H1 (cell line): ENCODE measurements around the gene OTOF. TPM values are rescaled to one million over a fixed set of nuclear protein-coding genes. Genes with fewer than 3 reads are reported as not detected.

ENCODE experiments used
- CTCF ChIA-PET: fragments of 300-600 bp; sonication (Branson Sonifier 250); formaldehyde crosslinking; loops from one replicate; lab custom pipeline; 2021; ENCODE audit not compliant: partially characterized antibody; lab: Charles Lee
- POLR2A ChIA-PET: fragments of 300-600 bp; sonication (Branson Sonifier 250); formaldehyde crosslinking; loops from one replicate; lab custom pipeline; 2021; ENCODE audit warnings: inconsistent platforms; ENCODE audit not compliant: partially characterized antibody; lab: Charles Lee
- DNase-seq, 2 experiments: peaks; one replicate each; pipeline versions ENCODE4 v3.0.0 to v3.0.0-alpha.2; 2010 to 2022; ENCODE audit warnings: low spot score in 2 of 2, low read depth in 1 of 2, mixed read lengths in 1 of 2
- FAIRE-seq: peaks from 2 replicates; lab custom pipeline; 2011; peaks lifted over from hg19 to GRCh38; lab: Jason Lieb, UNC
- H2AFZ ChIP-seq: 2 replicates; pipeline ENCODE4 v1.8.1; 2012; ENCODE audit warnings: low read length, inconsistent platforms
- H2AK5ac ChIP-seq: 2 replicates; pipeline ENCODE4 v1.6.1; 2013; ENCODE audit warnings: low read depth, low read length
- H2BK120ac ChIP-seq: replicated peaks from 2 replicates; pipeline ENCODE3; 2013; ENCODE audit warnings: low read depth, low read length, inconsistent platforms
- H2BK12ac ChIP-seq: 2 replicates; pipeline ENCODE4 v1.6.1; 2013; ENCODE audit warnings: low read depth, low read length
- H2BK15ac ChIP-seq: 2 replicates; pipeline ENCODE4 v1.6.1; 2013; ENCODE audit warnings: low read length
- H2BK20ac ChIP-seq: 2 replicates; pipeline ENCODE4 v1.6.1; 2013; ENCODE audit warnings: low read length
- H2BK5ac ChIP-seq: 2 replicates; pipeline ENCODE4 v1.6.1; 2013; ENCODE audit warnings: low read depth, low read length
- H3K14ac ChIP-seq: 2 replicates; pipeline ENCODE4 v1.6.1; 2013; ENCODE audit warnings: inconsistent platforms; ENCODE audit not compliant: insufficient read length
- H3K18ac ChIP-seq: 2 replicates; pipeline ENCODE4 v1.6.1; 2013; ENCODE audit warnings: low read length; ENCODE audit errors: extremely low read depth
- H3K23ac ChIP-seq: 2 replicates; pipeline ENCODE4 v1.6.1; 2013; ENCODE audit warnings: inconsistent platforms; ENCODE audit not compliant: insufficient read length
- H3K23me2 ChIP-seq: 2 replicates; pipeline ENCODE4 v1.6.1; 2013; ENCODE audit warnings: low read depth, low read length
- H3K27ac ChIP-seq: 2 replicates; pipeline ENCODE4 v1.6.1; 2011; ENCODE audit warnings: low read depth, low read length, inconsistent platforms
- H3K27me3 ChIP-seq, 4 experiments: replicated peaks in 1 of 4; 1 replicate in 1 of 4; 2 replicates in 3 of 4; pipeline versions ENCODE4 v1.6.1 to v1.8.1; 2011 to 2013; ENCODE audit warnings: low read length in 3 of 4, mild to moderate bottlenecking in 3 of 4, inconsistent platforms in 2 of 4, mixed read lengths in 2 of 4, moderate library complexity in 1 of 4; ENCODE audit not compliant: control insufficient read depth in 3 of 4, insufficient read depth in 3 of 4; ENCODE audit errors: extremely low read depth in 1 of 4
- H3K36me3 ChIP-seq, 4 experiments: 2 replicates each; pipeline versions ENCODE4 v1.6.1 to v1.8.1; 2011 to 2013; ENCODE audit warnings: mild to moderate bottlenecking in 4 of 4, low read length in 3 of 4, moderate library complexity in 2 of 4, control low read depth in 1 of 4, inconsistent platforms in 1 of 4; ENCODE audit not compliant: insufficient read depth in 4 of 4, control insufficient read depth in 2 of 4
- H3K4ac ChIP-seq: replicated peaks from 2 replicates; pipeline ENCODE3; 2013; ENCODE audit warnings: low read length, low read depth, mixed read lengths, inconsistent platforms; ENCODE audit not compliant: insufficient read length
- H3K4me1 ChIP-seq, 4 experiments: replicated peaks in 1 of 4; 1 replicate in 1 of 4; 2 replicates in 3 of 4; pipeline versions ENCODE4 v1.6.1 to v1.8.1; 2011 to 2013; ENCODE audit warnings: low read length in 3 of 4, inconsistent platforms in 2 of 4, mixed read lengths in 1 of 4; ENCODE audit not compliant: insufficient read depth in 4 of 4, control insufficient read depth in 3 of 4
- H3K4me2 ChIP-seq, 2 experiments: 2 replicates each; pipeline versions ENCODE4 v1.6.1 to v1.8.1; 2011 to 2013; ENCODE audit warnings: low read depth in 2 of 2, low read length in 2 of 2, control low read depth in 1 of 2, inconsistent platforms in 1 of 2, mild to moderate bottlenecking in 1 of 2; ENCODE audit not compliant: insufficient read depth in 1 of 2
- H3K4me3 ChIP-seq, 4 experiments: fragments of 200-600, 300-600 bp in 1 of 4; sonication (generic), shearing (Covaris generic), sonication (Bioruptor Twin) in 1 of 4; 2 replicates each; pipeline versions ENCODE4 v1.5.1 to v1.8.1; 2011 to 2016; ENCODE audit warnings: low read length in 4 of 4, low read depth in 3 of 4, control low read depth in 2 of 4, inconsistent platforms in 2 of 4, mild to moderate bottlenecking in 2 of 4, mixed read lengths in 1 of 4, moderate library complexity in 1 of 4; ENCODE audit not compliant: insufficient read depth in 2 of 4; ENCODE audit errors: extremely low read depth in 1 of 4
- H3K56ac ChIP-seq: replicated peaks from 2 replicates; pipeline ENCODE3; 2013; ENCODE audit warnings: low read depth, mild to moderate bottlenecking, mixed read lengths, low read length, inconsistent platforms; ENCODE audit not compliant: insufficient read length
- H3K79me1 ChIP-seq: 2 replicates; pipeline ENCODE4 v1.6.1; 2013; ENCODE audit warnings: low read depth, low read length, control low read depth
- H3K79me2 ChIP-seq, 2 experiments: 2 replicates each; pipeline versions ENCODE4 v1.6.1 to v1.8.1; 2012 to 2013; ENCODE audit warnings: low read length in 2 of 2, mild to moderate bottlenecking in 2 of 2, inconsistent platforms in 1 of 2; ENCODE audit not compliant: insufficient read depth in 2 of 2, control insufficient read depth in 1 of 2
- H3K9ac ChIP-seq, 4 experiments: replicated peaks in 1 of 4; 1 replicate in 1 of 4; 2 replicates in 3 of 4; pipeline versions ENCODE4 v1.6.1 to v1.8.1; 2011 to 2013; ENCODE audit warnings: low read depth in 3 of 4, low read length in 3 of 4, control low read depth in 2 of 4, mild to moderate bottlenecking in 2 of 4, moderate library complexity in 2 of 4, inconsistent platforms in 1 of 4; ENCODE audit errors: extremely low read depth in 1 of 4
- H3K9me3 ChIP-seq, 2 experiments: 2 replicates each; pipeline versions ENCODE4 v1.6.1 to v1.8.1; 2012 to 2013; ENCODE audit warnings: mild to moderate bottlenecking in 2 of 2, moderate library complexity in 2 of 2, control low read depth in 1 of 2, inconsistent platforms in 1 of 2, low read depth in 1 of 2, low read length in 1 of 2, mixed read lengths in 1 of 2; ENCODE audit not compliant: insufficient read depth in 2 of 2
- H4K20me1 ChIP-seq, 2 experiments: replicated peaks in 1 of 2; 2 replicates each; pipeline versions ENCODE3 to v1.8.1; 2011 to 2013; ENCODE audit warnings: inconsistent platforms in 2 of 2, low read length in 2 of 2, mild to moderate bottlenecking in 1 of 2; ENCODE audit not compliant: insufficient read depth in 2 of 2, control insufficient read depth in 1 of 2
- H4K5ac ChIP-seq: 2 replicates; pipeline ENCODE4 v1.6.1; 2013; ENCODE audit warnings: low read length, low read depth, mixed read lengths, inconsistent platforms; ENCODE audit not compliant: insufficient read length
- H4K8ac ChIP-seq: 2 replicates; pipeline ENCODE4 v1.8.0; 2013; ENCODE audit warnings: mild to moderate bottlenecking, moderate library complexity, low read length, inconsistent platforms; ENCODE audit not compliant: insufficient read depth; ENCODE audit errors: extremely low read depth
- H4K91ac ChIP-seq: replicated peaks from 2 replicates; pipeline ENCODE3; 2013; ENCODE audit warnings: low read length, mixed read lengths, inconsistent platforms; ENCODE audit not compliant: insufficient read length
- BCL11A ChIP-seq, 2 experiments: IDR thresholded peaks; one replicate each; pipeline ENCODE4 v1.6.1; 2011; ENCODE audit warnings: low read depth in 2 of 2, low read length in 2 of 2, mild to moderate bottlenecking in 2 of 2
- CEBPB ChIP-seq: IDR thresholded peaks from 2 replicates; pipeline ENCODE4 v1.6.1; 2012; ENCODE audit warnings: low read depth, low read length
- CREB1 ChIP-seq: IDR thresholded peaks from 2 replicates; pipeline ENCODE4 v1.6.1; 2012; ENCODE audit warnings: inconsistent platforms
- CTBP2 ChIP-seq: IDR thresholded peaks from 2 replicates; pipeline ENCODE4 v1.7.0; 2011; ENCODE audit warnings: borderline replicate concordance, mild to moderate bottlenecking, moderate library complexity, mixed read lengths, low read length; ENCODE audit not compliant: insufficient read depth, insufficient read length
- HDAC6 ChIP-seq: IDR thresholded peaks from one replicate; pipeline ENCODE4 v1.7.1; 2012; ENCODE audit warnings: low read depth, mild to moderate bottlenecking, inconsistent platforms, low read length, moderate library complexity
- KDM4A ChIP-seq: IDR thresholded peaks from one replicate; pipeline ENCODE4 v1.7.1; 2012; ENCODE audit warnings: low read depth, mild to moderate bottlenecking, moderate library complexity, low read length, inconsistent platforms; ENCODE audit not compliant: severe bottlenecking
- NANOG ChIP-seq: IDR thresholded peaks from 2 replicates; pipeline ENCODE4 v1.6.1; 2011; ENCODE audit warnings: low read length, low read depth, mild to moderate bottlenecking, inconsistent platforms; ENCODE audit not compliant: insufficient read depth, poor library complexity, severe bottlenecking
- POLR2AphosphoS5 ChIP-seq: IDR thresholded peaks from 2 replicates; pipeline ENCODE4 v1.6.1; 2011; ENCODE audit warnings: low read depth, low read length
- RXRA ChIP-seq: IDR thresholded peaks from 2 replicates; pipeline ENCODE4 v1.6.1; 2011; ENCODE audit warnings: low read depth, mild to moderate bottlenecking, low read length, moderate library complexity; ENCODE audit not compliant: insufficient read depth
- SRF ChIP-seq: IDR thresholded peaks from 2 replicates; pipeline ENCODE4 v1.6.1; 2011; ENCODE audit warnings: mild to moderate bottlenecking, low read depth, low read length, moderate library complexity
- TAF1 ChIP-seq: IDR thresholded peaks from 2 replicates; pipeline ENCODE4 v1.6.1; 2011; ENCODE audit warnings: mild to moderate bottlenecking, low read depth, low read length
- WGBS, 2 experiments: shearing (Covaris generic) in 1 of 2; methylation state at CpG; one replicate each; pipeline versions ENCODE4 v1.1.6 to v1.1.7; 2013 to 2015; ENCODE audit warnings: low lambda C conversion rate in 2 of 2, mixed read lengths in 2 of 2, inconsistent platforms in 1 of 2, low coverage in 1 of 2, missing lambda C conversion rate in 1 of 2; ENCODE audit not compliant: insufficient replicate concordance in 2 of 2, insufficient coverage in 1 of 2, insufficient read length in 1 of 2; ENCODE audit errors: extremely low coverage in 1 of 2, missing lambda C conversion rate in 1 of 2; 5-methylcytosine and 5-hydroxymethylcytosine counted together
- polyA plus RNA-seq, 7 experiments: library from polyadenylated mRNA; depleted of rRNA in 3 of 7; stranded (reverse) in 5 of 7; unstranded in 2 of 7; fragments of >200 nt in 5 of 7; fragments of 200-250 nt in 2 of 7; gene quantifications; 1 replicate in 5 of 7; 2 replicates in 1 of 7; 4 replicates in 1 of 7; pipeline versions ENCODE4 v1.2.1 to v1.2.3, GENCODE V29; 2011 to 2013; ENCODE audit warnings: missing spikeins in 2 of 7, mixed read lengths in 2 of 7
- total RNA-seq: library from RNA; stranded (reverse); fragmentation: NEBNext Ultra II Directional; extraction: Animal tissue kit (Norgen Biotek cat#: 25700); gene quantifications from 2 replicates; pipeline ENCODE4 v1.2.1, GENCODE V29; 2021

The OTOF gene
- total and polyA plus RNA-seq, 2 of the 8 experiments (the other 6 are each of a cell fraction or from before 2014, with no cell fraction given): 0.06 TPM; not detected in 1

DNA sequence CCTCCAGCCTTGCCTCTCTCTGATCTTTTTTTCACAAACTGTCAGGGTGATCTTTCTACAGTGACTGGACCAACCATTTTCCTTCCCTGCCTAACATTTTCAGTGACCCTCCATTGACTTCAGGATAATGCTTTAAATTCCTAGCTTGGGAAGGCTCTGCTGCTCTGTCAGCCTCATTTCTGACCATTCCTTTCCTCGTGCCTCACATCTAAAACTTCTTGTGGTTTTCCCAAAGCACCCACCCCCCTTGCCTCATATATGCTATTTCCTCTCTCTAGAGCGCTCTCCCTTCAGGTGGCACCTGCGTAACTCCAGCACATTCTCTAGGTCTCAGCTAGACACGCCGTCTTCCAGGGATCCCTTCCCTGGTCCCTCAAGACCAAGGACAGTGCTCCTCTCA is 39.0 kb downstream of the OTOF start:
- no peaks in the 10 kb centered on the region for H3K27me3 ChIP-seq
- H2BK15ac ChIP-seq: no peak overlapping the region
- H3K4me1 ChIP-seq: no peaks in the 10 kb centered on the region
- no peak overlapping the region for H4K5ac ChIP-seq
- H2AK5ac ChIP-seq: no peak overlapping the region
- no peak overlapping the region for H3K23ac ChIP-seq
- H3K4ac ChIP-seq: no peak overlapping the region
- H3K18ac ChIP-seq: no peak overlapping the region
- H3K4me3 ChIP-seq: no peak overlapping the region
- ChIA-PET CTCF (interaction anchor here (0.5 to 1.0 kb wide), 2 partner anchors 21 to 22 kb away, joined by 3 read pairs; no protein-coding TSS in a partner anchor), POLR2A (no interaction called here)
- H4K20me1 ChIP-seq: no peaks in the 10 kb centered on the region
- no peak overlapping the region for H3K27ac ChIP-seq
- no peak overlapping the region for H4K91ac ChIP-seq
- H2BK20ac ChIP-seq: no peak overlapping the region
- no peak overlapping the region for H3K4me2 ChIP-seq
- H3K56ac ChIP-seq: no peak overlapping the region
- H2BK5ac ChIP-seq: no peak overlapping the region
- no peak overlapping the region for H2BK120ac ChIP-seq
- TF ChIP-seq SRF (no peak), CREB1 (no peak), HDAC6 (no peak), CEBPB (no peak), NANOG (no peak), TAF1 (no peak), POLR2AphosphoS5 (no peak), CTBP2 (no peak), RXRA (no peak), BCL11A (IDR thresholded peaks at IDR 0.05; ENCODE audit: low read depth in 2 of 2, low read length in 2 of 2) (no peak), KDM4A (no peak)
- H3K36me3 ChIP-seq: no peaks in the 10 kb centered on the region
- FAIRE-seq (no peak), DNase-seq (peak in 1 of 2 experiments; percentile 40)
- 93% methylated on average over 5 of the region's 5 CpGs; no CpG with 5 or more reads in 1 of the 2 experiments for WGBS, 2 experiments
- H3K9me3 ChIP-seq: no peaks in the 10 kb centered on the region
- no peaks in the 10 kb centered on the region for H3K79me2 ChIP-seq
- H2AFZ ChIP-seq: peak overlapping the region; percentile 91
- no peak overlapping the region for H4K8ac ChIP-seq
- no peaks in the 10 kb centered on the region for H3K23me2 ChIP-seq
- H3K9ac ChIP-seq: no peak overlapping the region
- H3K14ac ChIP-seq: no peak overlapping the region
- no peaks in the 10 kb centered on the region for H3K79me1 ChIP-seq
- H2BK12ac ChIP-seq: no peak overlapping the region
